NCI-H1694 (cell line): ENCODE data around the gene ZNF526.

ENCODE experiments used
- DNase-seq: peaks from one replicate; lab custom pipeline; 2025; lab: John Stamatoyannopoulos, UW

The ZNF526 gene

DNA sequence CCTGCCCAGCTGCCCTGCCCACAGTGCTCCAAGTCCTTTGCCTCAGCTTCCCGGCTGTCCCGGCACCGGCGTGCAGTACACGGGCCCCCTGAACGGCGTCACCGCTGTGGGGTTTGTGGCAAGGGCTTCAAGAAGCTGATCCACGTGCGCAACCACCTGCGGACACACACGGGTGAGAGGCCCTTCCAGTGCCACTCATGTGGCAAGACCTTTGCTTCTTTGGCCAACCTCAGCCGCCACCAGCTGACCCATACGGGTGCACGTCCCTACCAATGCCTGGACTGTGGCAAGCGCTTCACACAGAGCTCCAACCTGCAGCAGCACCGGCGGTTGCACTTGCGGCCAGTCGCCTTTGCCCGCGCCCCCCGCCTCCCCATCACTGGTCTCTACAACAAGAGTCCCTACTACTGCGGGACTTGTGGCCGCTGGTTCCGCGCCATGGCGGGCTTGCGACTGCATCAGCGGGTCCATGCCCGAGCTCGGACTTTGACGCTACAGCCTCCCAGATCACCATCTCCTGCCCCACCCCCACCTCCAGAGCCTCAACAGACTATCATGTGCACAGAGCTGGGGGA, 5.7 kb downstream of the ZNF526 start:
- DNase-seq = no peak

DNA sequence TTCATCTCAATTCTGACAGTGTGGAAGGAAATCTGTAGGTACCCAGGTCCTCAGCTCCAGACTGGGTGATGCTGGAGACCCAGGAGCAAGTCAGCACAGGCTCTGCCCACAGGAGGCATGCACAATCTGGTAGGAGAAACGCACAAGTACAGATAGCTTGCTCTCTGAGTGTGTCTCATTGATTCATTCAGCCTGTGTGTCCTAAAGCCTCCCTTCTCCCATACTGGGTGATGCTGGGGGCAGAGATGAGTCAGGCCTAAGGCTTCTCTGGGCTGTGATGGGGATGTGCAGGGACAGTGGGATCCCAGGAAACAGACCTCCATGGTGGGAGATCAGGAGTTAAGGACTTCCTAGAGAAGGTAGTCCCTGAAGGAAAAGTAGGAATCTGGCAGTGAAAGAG, 6.8 kb downstream of the ZNF526 start:
- DNase-seq = no peak

DNA sequence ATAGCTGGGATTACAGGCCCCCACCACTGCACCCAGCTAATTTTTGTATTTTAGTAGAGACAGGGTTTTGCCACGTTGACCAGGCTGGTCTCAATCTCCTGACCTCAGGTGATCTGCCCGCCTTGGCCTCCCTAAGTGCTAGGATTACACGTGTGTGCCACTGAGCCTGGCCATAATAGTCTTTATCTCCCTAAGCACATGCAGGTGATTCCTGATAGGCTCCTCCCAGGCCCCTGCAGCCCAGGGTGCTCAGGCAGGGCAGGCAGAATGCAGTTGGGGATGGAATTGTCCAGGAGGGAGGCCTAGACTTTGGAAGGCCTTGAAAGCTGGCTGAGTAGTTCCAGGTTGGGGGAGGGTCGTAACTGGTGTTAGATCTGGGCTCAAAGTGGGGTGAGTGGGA, 8.5 kb downstream of the ZNF526 start:
- DNase-seq = no peak

DNA sequence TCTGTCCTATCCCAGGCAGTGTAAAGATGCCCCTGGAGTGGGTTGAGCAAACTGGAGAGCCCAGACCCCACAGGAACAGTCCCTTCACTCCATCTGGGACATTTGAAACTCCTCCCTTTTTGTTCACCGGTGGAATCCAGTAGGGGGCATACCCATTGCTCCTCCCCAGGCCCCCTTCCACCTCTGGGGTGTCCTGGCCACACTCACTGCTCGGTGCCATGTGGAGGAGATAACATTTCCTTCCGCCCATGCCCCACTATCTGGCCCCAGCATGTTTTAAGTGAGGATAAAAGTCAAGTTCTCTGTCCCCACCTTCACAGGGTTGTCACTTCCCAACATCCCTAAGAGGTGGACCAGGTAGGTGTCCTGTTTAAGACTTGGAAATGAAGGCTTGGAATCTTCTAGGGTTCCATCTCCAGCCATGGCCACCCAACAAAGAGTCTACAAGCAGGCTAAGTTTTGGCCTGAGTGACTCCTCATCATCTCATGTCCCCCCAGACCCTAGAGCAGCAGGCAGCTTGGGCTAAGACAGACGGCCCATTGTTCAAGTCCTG, 9.3 kb downstream of the ZNF526 start:
- no peak for DNase-seq

DNA sequence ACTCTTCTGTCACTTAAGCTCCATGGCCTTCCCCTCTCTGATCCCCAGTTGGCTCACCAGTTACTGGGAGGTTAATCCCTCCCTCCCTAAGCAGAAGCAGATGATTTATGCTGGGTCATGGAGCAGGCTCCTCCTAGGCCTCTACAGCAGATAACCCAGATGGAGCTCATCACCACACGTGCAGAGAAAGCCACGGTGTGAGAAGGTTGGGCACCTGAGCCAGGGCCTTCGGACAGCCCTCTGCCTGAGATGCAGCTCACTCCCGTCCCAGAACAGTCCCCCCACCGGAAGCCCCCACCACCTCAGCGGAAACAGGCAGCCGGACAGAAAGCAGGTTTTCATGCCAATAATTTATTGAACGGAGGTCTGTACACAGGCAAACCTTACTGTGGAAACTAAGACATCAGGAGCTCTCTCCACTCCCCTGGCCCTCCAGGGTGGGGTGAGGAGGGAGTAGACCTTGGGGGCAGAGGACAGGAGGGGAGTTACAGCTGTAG, 9.8 kb downstream of the ZNF526 start:
- DNase-seq = no peak

DNA sequence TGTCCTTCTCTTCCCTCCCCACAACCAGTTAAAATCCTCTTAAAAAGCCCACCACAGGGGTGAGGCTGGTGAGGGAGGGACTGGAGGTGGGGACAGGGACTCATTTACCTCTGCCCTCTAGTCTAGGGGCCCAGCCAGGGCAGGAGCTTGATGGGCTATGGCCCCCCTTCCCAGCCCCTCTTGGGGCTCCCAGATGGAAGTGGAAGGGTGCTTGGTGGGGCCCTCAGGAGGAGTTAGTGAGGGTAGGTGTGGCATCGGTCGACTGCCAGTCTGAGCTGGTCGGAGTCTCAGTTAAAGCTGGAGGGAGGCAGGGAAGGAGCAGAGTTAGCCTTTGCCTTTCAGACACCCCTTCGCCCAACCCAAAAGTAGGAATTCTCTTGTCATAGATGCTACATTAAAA, 10.5 kb downstream of the ZNF526 start:
- DNase-seq = no peak

DNA sequence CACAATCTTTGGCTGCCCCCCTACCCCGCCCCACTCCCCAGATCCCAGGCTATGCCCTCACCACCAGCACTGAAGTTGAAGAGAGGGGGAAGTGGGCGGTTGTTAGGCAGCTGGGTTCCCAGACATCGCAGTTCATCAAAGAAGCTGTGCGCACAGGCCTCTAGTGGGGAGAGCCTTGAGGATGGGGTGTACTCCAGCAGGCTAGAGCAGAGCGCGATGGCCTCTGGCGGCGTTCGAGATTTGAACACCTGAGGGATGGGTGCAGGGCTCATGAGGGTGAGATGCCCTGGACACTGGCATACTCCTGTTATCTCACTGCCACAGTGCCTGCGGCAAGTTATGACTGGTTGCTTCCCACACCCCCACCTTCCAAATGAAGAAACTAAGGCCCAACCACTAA, 12.3 kb downstream of the ZNF526 start:
- no peak for DNase-seq

DNA sequence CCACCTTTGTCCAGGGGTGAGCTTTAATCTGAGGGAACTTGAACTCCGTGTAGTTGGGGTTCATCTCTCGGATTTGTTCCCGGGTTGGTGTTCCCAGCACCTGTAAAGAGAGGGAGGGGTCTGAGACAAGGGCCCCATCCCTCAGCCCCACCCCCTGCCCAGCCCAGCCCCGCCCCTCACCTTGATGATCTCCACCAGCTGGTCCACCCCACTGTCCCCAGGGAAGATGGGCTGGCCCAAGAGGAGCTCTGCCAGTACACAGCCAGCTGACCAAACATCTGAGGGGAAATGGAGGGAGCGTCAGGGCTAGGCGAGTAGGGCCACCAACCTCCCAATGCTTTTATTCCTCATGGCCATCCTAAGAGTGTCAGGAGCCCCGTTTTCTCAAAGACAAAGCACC, 13.0 kb downstream of the ZNF526 start:
- DNase-seq = no peak

DNA sequence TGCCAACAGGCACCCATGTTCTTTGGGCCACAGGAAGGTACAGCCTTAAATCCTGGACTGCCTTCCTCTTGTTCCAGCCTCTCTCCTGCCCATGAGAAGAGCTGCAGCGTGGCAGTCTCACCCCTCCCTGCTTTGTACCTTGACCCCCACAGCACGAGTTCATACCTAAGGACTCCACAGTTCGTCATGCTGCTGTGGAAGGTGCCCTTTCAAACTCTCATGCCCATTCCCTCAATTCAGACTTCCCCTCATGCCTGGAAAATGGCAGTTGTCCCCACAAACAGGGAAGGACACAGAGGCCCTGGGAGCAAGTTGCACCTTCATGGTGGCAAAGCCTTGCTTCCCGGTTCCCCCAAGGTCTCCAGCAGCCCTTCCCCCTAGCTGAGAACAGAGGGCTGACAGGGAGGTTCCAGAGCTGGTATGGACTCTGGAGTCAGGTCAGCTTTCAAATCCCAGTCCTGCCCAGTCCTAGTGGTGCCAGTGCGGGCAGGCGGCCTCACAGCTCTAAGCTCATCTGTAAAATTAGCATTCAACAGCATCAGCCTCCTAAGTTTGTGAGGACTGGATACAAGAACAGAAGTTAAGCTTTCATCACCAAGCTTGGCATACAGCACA, 13.7 kb downstream of the ZNF526 start:
- DNase-seq = no peak

DNA sequence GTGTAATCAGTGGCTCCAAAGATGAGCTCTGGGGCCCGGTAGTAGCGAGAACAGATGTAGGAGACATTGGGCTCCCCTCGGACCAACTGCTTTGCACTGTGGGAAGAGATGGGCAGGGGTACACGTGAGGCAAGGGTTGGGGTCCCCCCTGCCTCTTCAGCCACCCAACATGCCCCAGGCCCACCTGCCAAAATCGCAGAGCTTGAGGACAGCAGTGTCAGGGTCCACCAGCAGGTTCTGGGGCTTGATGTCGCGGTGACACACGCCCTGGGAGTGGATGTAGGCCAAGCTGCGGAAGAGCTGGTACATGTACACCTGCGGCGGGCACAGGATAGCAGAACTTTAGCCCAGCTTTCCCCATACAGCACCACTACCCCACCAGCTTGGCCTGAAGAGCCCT, 14.3 kb downstream of the ZNF526 start:
- DNase-seq = no peak

DNA sequence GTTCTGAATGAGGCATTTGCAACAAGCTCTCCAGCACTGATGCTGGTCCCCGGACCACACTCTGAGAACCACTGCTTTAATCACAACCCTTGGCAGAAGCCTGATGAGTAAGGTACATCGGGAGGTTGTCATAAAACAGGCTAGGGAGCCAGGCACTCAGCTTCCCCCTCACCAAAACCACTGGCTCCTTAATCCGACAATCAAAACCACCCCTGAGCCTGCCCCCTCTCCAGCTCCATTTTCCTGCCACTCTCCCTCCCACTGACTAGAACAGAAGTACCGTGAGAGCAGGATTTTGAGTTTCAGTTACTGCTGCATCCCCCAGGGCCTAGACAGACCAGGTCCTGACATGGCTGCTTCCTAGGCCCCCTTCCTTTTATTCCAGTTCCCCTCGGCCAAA, 15.1 kb downstream of the ZNF526 start:
- DNase-seq = no peak

DNA sequence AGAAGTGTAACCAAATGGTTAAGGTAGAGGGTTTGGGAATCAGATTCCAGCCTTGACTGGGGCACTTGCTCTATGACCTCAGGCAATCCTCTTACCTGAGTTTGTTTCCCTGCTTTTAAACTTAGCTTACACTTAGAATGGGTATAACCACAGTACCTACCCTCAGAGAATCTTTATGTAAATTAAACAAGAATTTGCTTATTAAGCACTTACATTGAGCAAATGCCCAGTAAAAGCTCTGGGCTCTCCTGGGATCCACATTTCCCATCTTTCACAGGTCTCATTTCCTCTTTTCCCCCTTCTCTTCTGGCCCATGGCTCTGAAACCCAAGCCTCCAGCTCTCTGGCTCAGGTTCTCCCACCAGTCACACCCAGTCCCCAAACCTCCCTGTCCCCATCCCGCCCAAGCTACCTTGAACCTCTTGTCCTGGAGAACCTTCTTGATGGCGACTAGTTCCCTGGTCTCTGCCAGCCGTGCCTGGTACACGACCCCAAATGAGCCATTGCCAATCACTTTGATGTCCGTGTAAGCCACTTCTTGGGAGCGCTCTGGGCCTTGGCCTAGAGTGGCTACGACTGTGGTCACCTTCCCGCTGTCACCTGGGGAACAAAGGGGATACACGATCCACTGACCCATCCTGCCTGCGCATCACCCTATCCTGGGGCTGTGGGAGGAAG, 19.6 kb downstream of the ZNF526 start:
- no peak for DNase-seq

DNA sequence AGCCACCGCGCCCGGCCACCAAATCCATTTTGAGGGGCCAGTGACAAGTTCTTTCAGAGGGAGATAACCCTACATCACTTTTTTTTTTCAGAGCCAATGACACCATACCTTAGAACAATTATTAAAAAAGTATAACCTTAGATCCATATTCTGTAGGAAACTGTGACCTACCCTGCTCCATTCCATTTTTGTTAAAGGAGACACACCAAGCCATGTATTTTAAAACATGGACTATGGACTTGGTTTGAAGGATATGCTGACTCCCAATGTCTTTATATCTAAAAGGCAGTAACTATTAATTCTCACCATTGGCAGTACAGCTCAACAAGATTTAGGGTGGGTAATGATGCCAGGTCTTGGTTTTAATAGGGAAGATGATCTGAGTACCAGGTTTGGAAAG, 21.2 kb downstream of the ZNF526 start:
- no peak for DNase-seq

DNA sequence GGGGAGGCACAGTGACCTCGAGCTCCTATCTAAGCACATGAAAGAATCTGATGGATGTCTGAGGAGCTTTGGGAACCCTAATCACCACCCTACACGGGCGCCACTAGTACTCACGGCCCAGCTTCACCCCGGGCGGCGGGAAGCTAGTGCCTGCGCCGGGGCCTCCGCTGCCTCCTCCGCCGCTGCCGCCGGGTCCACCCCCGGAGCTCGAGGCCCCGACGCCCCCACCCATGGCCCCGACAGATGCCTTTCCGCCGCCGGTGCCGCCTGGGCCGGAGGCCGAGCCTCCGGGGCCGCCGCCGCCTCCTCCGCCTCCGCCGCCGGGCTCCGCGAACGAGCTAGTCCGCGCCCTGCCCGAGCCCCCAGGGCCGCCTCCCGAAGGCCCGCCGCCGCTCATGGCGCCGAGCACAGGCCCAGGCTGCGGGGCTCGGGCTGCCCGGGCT, 22.0 kb downstream of the ZNF526 start:
- no peak for DNase-seq

DNA sequence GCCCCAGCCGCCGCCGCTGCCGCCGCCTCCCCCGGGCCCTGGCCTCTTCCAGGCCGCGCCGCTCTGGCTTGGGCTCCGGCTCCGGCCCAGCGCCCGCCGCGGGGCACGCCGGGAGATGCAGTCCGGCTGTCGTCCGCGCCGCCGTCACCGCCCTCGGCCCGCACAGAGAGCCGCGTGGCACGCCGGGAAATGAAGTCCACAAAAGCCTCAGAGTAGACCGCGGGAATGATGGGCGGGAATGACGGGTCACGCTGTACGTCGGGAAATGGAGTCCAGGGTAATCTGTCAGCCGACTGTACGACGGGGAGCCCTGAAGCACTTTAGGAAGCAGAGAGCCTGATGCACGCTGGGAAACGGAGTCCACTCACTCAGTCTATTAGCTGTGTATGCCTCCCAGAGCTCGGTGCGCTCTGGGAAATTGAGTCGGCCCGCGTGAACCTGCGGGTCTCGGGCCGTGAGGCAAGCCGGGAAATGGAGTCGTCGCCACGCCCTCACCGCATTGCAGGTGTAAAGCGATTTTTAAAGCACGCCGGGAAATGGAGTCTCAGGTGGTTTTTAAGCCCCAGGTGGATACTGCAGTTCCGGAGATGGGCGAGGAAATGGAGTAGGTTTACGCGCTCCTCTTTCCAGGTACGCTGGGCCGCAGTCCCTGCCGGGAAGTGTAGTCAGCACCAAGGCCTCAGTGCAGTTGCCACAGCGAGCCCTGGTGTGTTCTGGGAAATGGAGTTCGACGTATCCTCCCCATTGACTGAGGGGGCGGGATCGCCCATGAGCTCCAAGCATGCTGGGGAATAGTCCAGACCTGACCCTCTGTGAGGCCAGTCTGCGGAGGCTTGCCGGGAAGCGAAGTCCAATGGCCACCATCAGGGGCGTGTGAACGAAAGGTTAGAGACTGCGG, 22.6 kb downstream of the ZNF526 start, which contains the start of gene GSK3A:
Gene GSK3A (minus strand): TSS at position 91 of the 898 bp plus-strand sequence. CDS start 137 bp downstream, outside the sequence.
- peak; percentile 99 for DNase-seq

DNA sequence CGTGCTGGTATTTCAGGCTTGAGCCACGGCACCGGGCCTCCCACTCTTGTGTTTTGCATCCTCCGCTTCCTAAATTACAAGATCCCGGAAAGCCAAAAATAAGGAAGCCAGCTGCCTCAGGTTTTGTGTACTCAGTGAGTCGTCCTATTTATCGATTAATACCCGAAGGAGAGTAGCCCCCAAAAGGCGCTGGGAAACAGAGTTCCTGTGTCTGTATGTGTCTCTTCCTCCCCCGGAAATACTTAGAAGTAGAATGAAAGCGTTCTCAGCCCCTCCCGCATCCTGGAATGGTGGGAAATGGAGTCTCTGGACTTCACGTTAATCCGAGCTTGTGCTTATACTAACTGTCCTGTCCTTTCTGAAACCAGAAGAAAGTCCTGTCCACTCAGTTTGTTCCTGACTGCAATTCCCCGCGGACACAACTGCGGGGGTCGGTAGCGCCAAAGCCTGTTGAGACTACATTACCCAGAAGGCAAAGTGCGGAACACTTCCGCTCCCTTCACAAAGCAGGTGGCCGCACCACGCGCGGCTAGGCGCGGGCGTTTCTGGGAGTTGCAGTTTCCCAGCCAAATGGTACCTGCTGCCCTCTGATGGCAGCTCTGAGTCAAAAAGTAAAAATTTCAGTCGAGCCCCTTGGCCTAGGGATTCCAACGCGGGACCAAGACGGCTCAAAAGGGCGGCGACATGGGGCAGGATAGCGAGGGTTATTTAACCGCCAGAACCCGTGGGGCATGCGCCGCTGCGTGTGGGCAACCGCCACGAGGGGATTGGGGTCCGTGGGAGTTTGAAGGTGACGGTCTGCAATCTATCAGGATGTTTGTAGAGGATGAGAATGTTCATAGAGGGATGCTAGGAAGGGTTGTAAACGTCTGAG, 24.5 kb downstream of the ZNF526 start:
- DNase-seq = peak; percentile 93

DNA sequence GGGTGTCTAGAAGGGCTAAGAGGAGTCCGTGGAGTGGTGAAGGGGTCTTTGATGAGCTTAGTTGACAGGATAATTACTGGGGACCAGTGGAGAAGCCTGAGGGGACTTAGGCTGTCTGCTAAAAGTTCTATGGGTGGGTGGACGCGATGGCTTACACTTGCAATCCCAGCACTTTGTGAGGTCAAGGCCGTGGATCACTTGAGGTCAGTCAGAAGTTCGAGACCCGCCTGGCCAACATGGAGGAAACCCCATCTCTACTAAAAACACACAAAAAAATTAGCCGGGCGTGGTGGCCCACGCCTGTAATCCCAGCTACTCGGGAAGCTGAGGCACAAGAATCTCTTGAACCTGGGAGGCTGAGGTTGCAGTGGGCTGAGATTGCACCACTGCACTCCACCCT, 25.1 kb downstream of the ZNF526 start:
- DNase-seq = no peak

DNA sequence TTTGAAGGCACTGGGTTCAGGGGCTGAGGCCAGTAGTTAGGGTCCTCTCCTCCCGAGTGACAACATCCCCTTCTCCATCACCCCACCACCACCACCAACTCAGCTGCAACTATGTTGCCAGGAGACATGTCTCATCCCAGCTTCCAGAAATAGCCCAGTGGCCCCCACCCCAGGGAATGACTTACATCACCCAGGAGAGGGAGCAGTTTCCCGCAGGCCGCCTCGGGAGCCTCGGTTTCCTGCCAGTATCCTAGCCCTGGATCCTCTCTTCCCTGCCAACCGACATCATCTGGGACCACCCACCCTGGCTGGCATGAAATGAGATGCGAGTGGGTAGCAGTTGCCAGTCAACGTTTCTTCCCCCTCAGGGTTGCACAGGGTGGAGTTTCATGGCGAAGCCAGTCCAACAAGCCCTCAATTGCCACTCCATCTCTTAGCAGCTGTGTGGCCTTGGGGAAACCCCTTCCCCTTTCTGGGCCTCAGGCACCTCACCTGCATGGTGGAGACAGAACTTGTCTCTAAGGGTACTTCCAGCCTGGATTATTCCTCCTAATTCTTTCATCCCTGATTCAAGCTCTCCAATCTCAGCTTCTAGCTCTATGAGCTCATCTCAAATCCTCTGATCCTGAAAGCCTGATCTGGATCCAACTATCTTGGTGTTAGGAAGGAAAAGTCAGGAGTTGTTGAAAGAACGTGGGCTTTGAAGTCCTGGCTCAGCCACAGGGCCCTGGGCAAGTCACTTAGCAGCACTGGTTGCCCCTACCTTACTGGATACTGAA, 26.2 kb downstream of the ZNF526 start:
- peak; percentile 84 for DNase-seq

DNA sequence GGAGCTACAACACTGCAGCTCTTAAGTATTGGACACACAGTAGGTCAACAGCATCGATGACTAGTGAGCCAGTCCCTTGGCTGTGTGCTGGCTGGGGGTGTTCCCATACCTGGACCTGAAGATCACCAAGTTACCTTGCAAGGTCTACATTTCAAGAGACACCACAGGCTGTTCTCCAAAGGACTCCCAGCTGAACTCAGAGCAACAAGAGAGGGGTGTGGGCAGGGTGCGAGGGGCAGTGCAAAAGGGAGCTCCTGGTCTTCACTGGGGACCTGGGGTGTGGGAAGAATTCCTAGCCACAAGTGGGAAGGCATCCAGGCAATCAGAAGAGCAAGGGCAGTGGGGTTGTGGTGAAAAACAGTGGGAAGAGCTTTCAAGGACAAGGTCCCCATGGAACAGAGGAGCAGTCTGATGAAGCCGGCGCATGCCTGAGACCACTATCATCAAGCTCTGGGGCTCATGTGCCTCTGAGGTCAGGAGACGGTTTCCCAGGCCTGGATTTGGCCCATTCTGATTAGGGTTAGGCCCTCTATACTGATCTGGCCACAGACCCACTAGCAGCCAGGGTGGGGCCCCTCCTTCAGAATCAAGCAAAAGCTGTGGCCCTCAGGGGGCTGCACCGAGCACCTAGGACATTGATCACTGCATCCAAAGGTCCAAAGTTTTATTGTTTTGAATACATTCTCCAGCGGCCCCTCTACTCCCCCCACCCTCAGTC, 27.0 kb downstream of the ZNF526 start:
- DNase-seq = no peak
